Esophagus squamous epithelium (tissue), 5 donors: ENCODE measurements around the gene MIEN1. TPM values are rescaled to one million over a fixed set of nuclear protein-coding genes. Genes with fewer than 3 reads are reported as not detected.
A peak's percentile ranks its signal among the peaks of the same experiment; 100 is the strongest.

ENCODE experiments used
- DNase-seq: peaks from one replicate; lab custom pipeline; 2025; lab: John Stamatoyannopoulos, UW
- H3K27ac ChIP-seq, 4 donors: fragments of 200-600 bp; sonication (generic); one replicate each; pipeline ENCODE4 v1.5.1; 2016 to 2019; ENCODE audit warnings: mild to moderate bottlenecking in 1 of 4
- H3K27me3 ChIP-seq, 4 donors: fragments of 200-600 bp; sonication (generic); 1 replicate in 3 of 4; 2 replicates in 1 of 4; pipeline versions ENCODE4 v1.5.1 to v1.6.0; 2017 to 2021; ENCODE audit warnings: antibody characterized with exemption in 1 of 4
- H3K36me3 ChIP-seq, 3 donors: fragments of 200-600 bp; sonication (generic); one replicate each; pipeline ENCODE4 v1.5.1; 2016 to 2019
- H3K4me1 ChIP-seq, 3 donors: fragments of 200-600 bp; sonication (generic); one replicate each; pipeline ENCODE4 v1.5.1; 2017 to 2019
- H3K4me3 ChIP-seq, 4 donors: fragments of 200-600 bp; sonication (generic); 1 replicate in 3 of 4; 2 replicates in 1 of 4; pipeline ENCODE4 v1.5.1; 2016 to 2019; ENCODE audit warnings: mild to moderate bottlenecking in 2 of 4, moderate library complexity in 1 of 4
- H3K9me3 ChIP-seq, 3 donors: fragments of 200-600 bp; sonication (generic); one replicate each; pipeline ENCODE4 v1.5.1; 2016 to 2019
- CTCF ChIP-seq, 6 experiments: fragments of 450-650 bp in 4 of 6; fragments of 200-600 bp in 2 of 6; sonication (generic) in 2 of 6; IDR thresholded peaks; one replicate each; pipeline ENCODE4 v1.5.1; 2016 to 2019; ENCODE audit warnings: antibody characterized with exemption in 6 of 6, mild to moderate bottlenecking in 4 of 6, moderate library complexity in 4 of 6
- POLR2A ChIP-seq, 4 donors: fragments of 450-650 bp; IDR thresholded peaks; one replicate each; pipeline ENCODE4 v1.6.1; 2017; ENCODE audit warnings: antibody characterized with exemption in 4 of 4, mild to moderate bottlenecking in 4 of 4, moderate library complexity in 3 of 4
- WGBS, 2 donors: methylation state at CpG; one replicate each; pipeline ENCODE4 v1.1.5; 2018; 5-methylcytosine and 5-hydroxymethylcytosine counted together
- intact Hi-C: fragments of 100-400 bp; cut with DNase I; formaldehyde crosslinking; loops from one replicate; pipeline ENCODE4 v1.15.0; 2022
- total RNA-seq, 4 donors: library from RNA; depleted of rRNA; stranded (reverse); fragments of >200 nt; gene quantifications; one replicate each; pipeline ENCODE4 v1.1.0, GENCODE V29; 2016
- donor health status: DM: yes; HTN: yes; CAD: no.

Gene MIEN1
- total RNA-seq, 4 donors from 2014 or later = 44.4 to 55.2 (median 53.2) TPM

GRCh38 chr17:39717660-39718059, 12.7 kb downstream of the MIEN1 start:
- WGBS, 2 donors = 74 to 84% methylated on average over 6 of the region's 6 CpGs
- no peaks in the 10 kb centered on the region for H3K27me3 ChIP-seq
- H3K9me3 ChIP-seq = no peaks in the 10 kb centered on the region
- intact Hi-C loops = no loop called here
- peaks cover 17 to 48% (median 18%) of the 10 kb centered on the region in 3 donors for H3K4me1 ChIP-seq
- no peak for DNase-seq
- peak overlapping the region in 2 of 4 donors; percentile 93 to 94 for H3K27ac ChIP-seq
- H3K4me3 ChIP-seq = no peak overlapping the region
- TF ChIP-seq CTCF (IDR thresholded peaks at IDR 0.05) (no peak), POLR2A (IDR thresholded peaks at IDR 0.05) (no peak)
- H3K36me3 ChIP-seq = peaks cover 9 to 100% (median 14%) of the 10 kb centered on the region in 3 donors

DNA sequence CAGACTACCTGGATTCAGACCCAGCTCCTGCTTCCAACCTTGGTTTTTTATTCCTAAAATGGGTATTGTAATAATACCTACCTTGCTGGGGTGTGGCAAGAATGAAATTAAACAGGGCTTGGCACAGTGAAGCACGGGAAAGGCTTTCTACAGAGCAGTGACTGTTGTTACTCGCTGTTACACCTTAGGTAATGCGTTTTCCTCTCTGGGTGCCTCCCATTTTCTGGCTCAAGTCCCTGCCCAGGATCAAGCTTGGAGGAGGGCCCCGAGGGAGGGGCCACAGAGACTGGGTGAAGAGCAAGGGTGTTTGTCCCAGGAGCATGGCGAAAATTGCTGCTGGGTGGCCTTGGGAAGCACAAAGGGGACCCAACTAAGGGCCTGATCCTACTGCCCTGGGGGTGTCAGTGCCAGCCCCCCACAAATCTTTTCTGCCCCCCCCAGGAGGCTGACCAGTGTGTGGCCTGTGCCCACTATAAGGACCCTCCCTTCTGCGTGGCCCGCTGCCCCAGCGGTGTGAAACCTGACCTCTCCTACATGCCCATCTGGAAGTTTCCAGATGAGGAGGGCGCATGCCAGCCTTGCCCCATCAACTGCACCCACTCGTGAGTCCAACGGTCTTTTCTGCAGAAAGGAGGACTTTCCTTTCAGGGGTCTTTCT, 13.3 kb downstream of the MIEN1 start:
- no peak for DNase-seq
- 80 to 83% methylated on average over 6 to 10 of the region's 11 CpGs for WGBS, 2 donors
- TF ChIP-seq CTCF (IDR thresholded peaks at IDR 0.05) (no peak), POLR2A (IDR thresholded peaks at IDR 0.05) (peak in 1 of 4 donors; percentile 14)

DNA sequence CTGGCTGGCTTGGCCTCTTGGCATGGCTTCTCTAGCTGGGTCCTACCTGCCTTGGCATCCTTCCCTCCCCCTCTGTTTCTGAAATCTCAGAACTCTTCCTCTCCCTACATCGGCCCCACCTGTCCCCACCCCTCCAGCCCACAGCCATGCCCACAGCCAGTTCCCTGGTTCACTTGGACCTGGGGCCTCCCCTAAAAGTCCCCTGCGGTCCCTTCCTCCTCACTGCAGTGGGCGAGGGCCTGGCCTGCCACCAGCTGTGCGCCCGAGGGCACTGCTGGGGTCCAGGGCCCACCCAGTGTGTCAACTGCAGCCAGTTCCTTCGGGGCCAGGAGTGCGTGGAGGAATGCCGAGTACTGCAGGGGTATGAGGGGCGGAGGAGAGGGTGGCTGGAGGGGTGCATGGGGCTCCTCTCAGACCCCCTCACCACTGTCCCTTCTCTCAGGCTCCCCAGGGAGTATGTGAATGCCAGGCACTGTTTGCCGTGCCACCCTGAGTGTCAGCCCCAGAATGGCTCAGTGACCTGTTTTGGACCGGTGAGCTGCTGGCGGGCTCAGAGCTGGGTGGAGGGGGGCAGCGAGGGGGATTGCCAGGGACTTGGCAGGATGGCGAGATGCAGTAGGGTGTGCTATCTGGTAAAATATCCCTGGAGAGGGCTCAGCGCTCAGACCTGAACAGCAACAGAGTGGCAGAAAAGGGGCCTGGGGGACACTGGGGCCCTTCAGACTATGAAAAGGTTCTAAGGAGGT, 14.1 kb downstream of the MIEN1 start:
- Histone ChIP-seq H3K27me3 (no peaks in the 10 kb centered on the region), H3K27ac (peak overlapping the region; percentile 91 to 95 (median 94)), H3K4me1 (peaks cover 17 to 48% (median 18%) of the 10 kb centered on the region in 3 donors), H3K9me3 (no peaks in the 10 kb centered on the region), H3K4me3 (peak overlapping the region in 3 of 4 donors; percentile 1 to 5 (median 4)), H3K36me3 (peaks cover 9 to 100% (median 14%) of the 10 kb centered on the region in 3 donors)
- TF ChIP-seq POLR2A (IDR thresholded peaks at IDR 0.05) (no peak), CTCF (IDR thresholded peaks at IDR 0.05) (no peak)
- intact Hi-C loops = no loop called here
- DNase-seq = no peak
- 39 to 40% methylated on average over 1 to 3 of the region's 15 CpGs for WGBS, 2 donors

More for the DNA sequence above, 13.3 kb downstream of the MIEN1 start:
- Histone ChIP-seq H3K27me3 (no peaks in the 10 kb centered on the region), H3K36me3 (peaks cover 9 to 100% (median 14%) of the 10 kb centered on the region in 3 donors), H3K4me1 (peaks cover 17 to 48% (median 18%) of the 10 kb centered on the region in 3 donors), H3K4me3 (peak overlapping the region in 2 of 4 donors; percentile 1 to 4), H3K9me3 (no peaks in the 10 kb centered on the region), H3K27ac (peak overlapping the region; percentile 91 to 95 (median 94))
- intact Hi-C loops = no loop called here

GRCh38 chr17:39715375-39716072, 14.8 kb downstream of the MIEN1 start:
- H3K4me3 ChIP-seq = no peak overlapping the region
- peaks cover 17 to 48% (median 18%) of the 10 kb centered on the region in 3 donors for H3K4me1 ChIP-seq
- WGBS, 2 donors = 57 to 83% methylated on average over 6 to 10 of the region's 18 CpGs
- H3K27me3 ChIP-seq = no peaks in the 10 kb centered on the region
- no peak for DNase-seq
- no peaks in the 10 kb centered on the region for H3K9me3 ChIP-seq
- intact Hi-C loops = no loop called here
- TF ChIP-seq POLR2A (IDR thresholded peaks at IDR 0.05) (no peak), CTCF (IDR thresholded peaks at IDR 0.05) (peak in 2 of 6 experiments; percentile 11 to 44)
- H3K36me3 ChIP-seq = peaks cover 9 to 100% (median 14%) of the 10 kb centered on the region in 3 donors
- peak overlapping the region; percentile 91 to 95 (median 94) for H3K27ac ChIP-seq
